Neural cell (in vitro differentiated cells): ENCODE data around the gene TOR4A. TPM values are rescaled to one million over a fixed set of nuclear protein-coding genes. Genes with fewer than 3 reads are reported as not detected.

ENCODE experiments used
- H2AFZ ChIP-seq: fragments of 200-600, 300-800 bp; sonication (generic), shearing (Covaris generic); 2 replicates; pipeline ENCODE4 v1.6.0; 2014; ENCODE audit warnings: low read depth, mild to moderate bottlenecking, antibody characterized with exemption, low read length, moderate library complexity
- H3F3A ChIP-seq: fragments of 200-600 bp; shearing (Covaris generic); 2 replicates; pipeline ENCODE4 v1.6.1; 2016; ENCODE audit warnings: mild to moderate bottlenecking, moderate library complexity, mixed read lengths, antibody characterized with exemption, low read length; ENCODE audit not compliant: insufficient read depth, poor library complexity, severe bottlenecking
- H3K27ac ChIP-seq: fragments of 200-600, 300-800 bp; sonication (generic), shearing (Covaris generic); 2 replicates; pipeline ENCODE4 v1.5.1; 2014; ENCODE audit warnings: mild to moderate bottlenecking, low read length, moderate library complexity
- H3K27me3 ChIP-seq: fragments of 300-800, 200-600 bp; sonication (generic), shearing (Covaris generic); 2 replicates; pipeline ENCODE4 v1.6.0; 2014; ENCODE audit warnings: mild to moderate bottlenecking, low read depth, low read length, moderate library complexity; ENCODE audit not compliant: insufficient read depth
- H3K36me3 ChIP-seq: fragments of 300-800, 200-600 bp; sonication (generic), shearing (Covaris generic); 2 replicates; pipeline ENCODE4 v1.5.1; 2014; ENCODE audit warnings: mild to moderate bottlenecking, antibody characterized with exemption, low read length, moderate library complexity; ENCODE audit not compliant: insufficient read depth
- H3K4me2 ChIP-seq: fragments of 300-800, 200-600 bp; sonication (generic), shearing (Covaris generic); 2 replicates; pipeline ENCODE4 v1.6.0; 2014; ENCODE audit warnings: mild to moderate bottlenecking, low read length
- H3K4me3 ChIP-seq: fragments of 300-800, 200-600 bp; sonication (generic), shearing (Covaris generic); 2 replicates; pipeline ENCODE4 v1.5.1; 2014; ENCODE audit warnings: mild to moderate bottlenecking, low read length, moderate library complexity
- H3K79me2 ChIP-seq: fragments of 200-600 bp; shearing (Covaris generic); replicated peaks from 2 replicates; pipeline ENCODE4 v1.6.0; 2014; ENCODE audit warnings: mild to moderate bottlenecking, low read length, moderate library complexity; ENCODE audit not compliant: insufficient read depth
- H3K9ac ChIP-seq: fragments of 300-800, 200-600 bp; sonication (generic), shearing (Covaris generic); 2 replicates; pipeline ENCODE4 v1.6.1; 2016; ENCODE audit warnings: mild to moderate bottlenecking, low read length, mixed read lengths
- H3K9me2 ChIP-seq: fragments of 200-600 bp; shearing (Covaris generic); 2 replicates; pipeline ENCODE4 v1.6.1; 2016; ENCODE audit warnings: mild to moderate bottlenecking, low read length, mixed read lengths; ENCODE audit not compliant: insufficient read depth
- H3K9me3 ChIP-seq: fragments of 200-600, 300-800 bp; sonication (generic), shearing (Covaris generic); 2 replicates; pipeline ENCODE4 v1.6.1; 2016; ENCODE audit warnings: mild to moderate bottlenecking, mixed run types, low read length, moderate library complexity, mixed read lengths
- H4K20me1 ChIP-seq: fragments of 200-600 bp; shearing (Covaris generic); 2 replicates; pipeline ENCODE4 v1.6.1; 2016; ENCODE audit warnings: mild to moderate bottlenecking, mixed run types; ENCODE audit not compliant: insufficient read depth
- CTCF ChIP-seq: fragments of 450-650 bp; IDR thresholded peaks from 2 replicates; pipeline ENCODE4 v1.5.1; 2014; ENCODE audit warnings: antibody characterized with exemption, mild to moderate bottlenecking, moderate library complexity; ENCODE audit not compliant: poor library complexity, severe bottlenecking
- EP300 ChIP-seq: fragments of 450-650 bp; conservative IDR thresholded peaks from 2 replicates; pipeline ENCODE4 v1.6.1; 2014; ENCODE audit warnings: antibody characterized with exemption, mild to moderate bottlenecking, moderate library complexity; ENCODE audit not compliant: poor library complexity, severe bottlenecking
- EZH2 ChIP-seq: fragments of 200-600, 300-800 bp; shearing (Covaris generic), sonication (generic); IDR thresholded peaks from 2 replicates; pipeline ENCODE4 v1.6.1; 2014; ENCODE audit warnings: antibody characterized with exemption, low read length, borderline replicate concordance, mild to moderate bottlenecking; ENCODE audit not compliant: insufficient read depth, poor library complexity, severe bottlenecking
- MXI1 ChIP-seq: fragments of 450-650 bp; conservative IDR thresholded peaks from 2 replicates; pipeline ENCODE4 v1.6.1; 2014; ENCODE audit warnings: antibody characterized with exemption, mild to moderate bottlenecking; ENCODE audit not compliant: poor library complexity, severe bottlenecking
- POLR2AphosphoS5 ChIP-seq: IDR thresholded peaks from 2 replicates; pipeline ENCODE4 v1.6.1; 2012
- RAD21 ChIP-seq: fragments of 450-650 bp; conservative IDR thresholded peaks from 2 replicates; pipeline ENCODE4 v1.6.1; 2014; ENCODE audit warnings: antibody characterized with exemption, mild to moderate bottlenecking, moderate library complexity
- SMC3 ChIP-seq: fragments of 450-650 bp; conservative IDR thresholded peaks from 2 replicates; pipeline ENCODE4 v1.6.1; 2014; ENCODE audit warnings: antibody characterized with exemption, mild to moderate bottlenecking, moderate library complexity; ENCODE audit not compliant: poor library complexity
- TAF1 ChIP-seq: IDR thresholded peaks from 2 replicates; pipeline ENCODE4 v1.6.1; 2012; ENCODE audit warnings: low read depth
- polyA plus RNA-seq: library from polyadenylated mRNA; depleted of rRNA; stranded (reverse); fragments of >200 nt; gene quantifications from 2 replicates; pipeline ENCODE4 v1.2.3, GENCODE V29; 2014
- TF ChIP-seq, protein P1 (sequence below): IDR thresholded peaks from 2 replicates; pipeline ENCODE4 v1.6.1; 2012; ENCODE audit warnings: borderline replicate concordance

The TOR4A gene
- polyA plus RNA-seq, 1 donor from 2014 or later = 0.50 TPM

DNA sequence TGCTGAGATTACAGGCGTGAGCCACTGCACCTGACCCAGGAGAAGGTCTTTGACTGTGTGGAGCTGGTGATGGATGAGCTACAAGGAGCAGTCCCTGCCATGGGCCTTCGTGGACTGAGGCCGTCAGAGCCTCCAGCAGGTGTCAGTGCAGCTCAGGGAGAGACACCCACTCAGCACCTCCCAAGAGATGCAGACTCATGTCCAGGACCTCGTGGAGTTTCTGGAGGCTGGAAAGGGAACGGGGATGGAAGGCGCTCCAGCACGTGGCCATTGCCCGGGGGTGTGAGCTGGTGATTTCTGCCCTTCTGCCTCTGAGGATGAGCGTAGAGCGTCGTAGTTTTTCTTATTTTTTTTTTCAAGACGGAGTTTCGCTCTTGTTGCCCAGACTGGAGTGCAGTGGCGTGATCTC lies 9.5 kb downstream of the TOR4A start:
- Histone ChIP-seq H3K36me3 (no peaks in the 10 kb centered on the region), H3K27me3 (no peaks in the 10 kb centered on the region), H3K9me2 (no peaks in the 10 kb centered on the region), H3K9me3 (no peaks in the 10 kb centered on the region), H4K20me1 (no peaks in the 10 kb centered on the region), H3K79me2 (no peaks in the 10 kb centered on the region), H3K9ac (no peak overlapping the region), H3K27ac (no peak overlapping the region), H3K4me3 (no peak overlapping the region), H3K4me2 (no peak overlapping the region), H3F3A (no peaks in the 10 kb centered on the region), H2AFZ (no peak overlapping the region)
- TF ChIP-seq CTCF (no peak), EZH2 (no peak), RAD21 (no peak)
- TF ChIP-seq, protein P1, sequence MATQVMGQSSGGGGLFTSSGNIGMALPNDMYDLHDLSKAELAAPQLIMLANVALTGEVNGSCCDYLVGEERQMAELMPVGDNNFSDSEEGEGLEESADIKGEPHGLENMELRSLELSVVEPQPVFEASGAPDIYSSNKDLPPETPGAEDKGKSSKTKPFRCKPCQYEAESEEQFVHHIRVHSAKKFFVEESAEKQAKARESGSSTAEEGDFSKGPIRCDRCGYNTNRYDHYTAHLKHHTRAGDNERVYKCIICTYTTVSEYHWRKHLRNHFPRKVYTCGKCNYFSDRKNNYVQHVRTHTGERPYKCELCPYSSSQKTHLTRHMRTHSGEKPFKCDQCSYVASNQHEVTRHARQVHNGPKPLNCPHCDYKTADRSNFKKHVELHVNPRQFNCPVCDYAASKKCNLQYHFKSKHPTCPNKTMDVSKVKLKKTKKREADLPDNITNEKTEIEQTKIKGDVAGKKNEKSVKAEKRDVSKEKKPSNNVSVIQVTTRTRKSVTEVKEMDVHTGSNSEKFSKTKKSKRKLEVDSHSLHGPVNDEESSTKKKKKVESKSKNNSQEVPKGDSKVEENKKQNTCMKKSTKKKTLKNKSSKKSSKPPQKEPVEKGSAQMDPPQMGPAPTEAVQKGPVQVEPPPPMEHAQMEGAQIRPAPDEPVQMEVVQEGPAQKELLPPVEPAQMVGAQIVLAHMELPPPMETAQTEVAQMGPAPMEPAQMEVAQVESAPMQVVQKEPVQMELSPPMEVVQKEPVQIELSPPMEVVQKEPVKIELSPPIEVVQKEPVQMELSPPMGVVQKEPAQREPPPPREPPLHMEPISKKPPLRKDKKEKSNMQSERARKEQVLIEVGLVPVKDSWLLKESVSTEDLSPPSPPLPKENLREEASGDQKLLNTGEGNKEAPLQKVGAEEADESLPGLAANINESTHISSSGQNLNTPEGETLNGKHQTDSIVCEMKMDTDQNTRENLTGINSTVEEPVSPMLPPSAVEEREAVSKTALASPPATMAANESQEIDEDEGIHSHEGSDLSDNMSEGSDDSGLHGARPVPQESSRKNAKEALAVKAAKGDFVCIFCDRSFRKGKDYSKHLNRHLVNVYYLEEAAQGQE = no peak

DNA sequence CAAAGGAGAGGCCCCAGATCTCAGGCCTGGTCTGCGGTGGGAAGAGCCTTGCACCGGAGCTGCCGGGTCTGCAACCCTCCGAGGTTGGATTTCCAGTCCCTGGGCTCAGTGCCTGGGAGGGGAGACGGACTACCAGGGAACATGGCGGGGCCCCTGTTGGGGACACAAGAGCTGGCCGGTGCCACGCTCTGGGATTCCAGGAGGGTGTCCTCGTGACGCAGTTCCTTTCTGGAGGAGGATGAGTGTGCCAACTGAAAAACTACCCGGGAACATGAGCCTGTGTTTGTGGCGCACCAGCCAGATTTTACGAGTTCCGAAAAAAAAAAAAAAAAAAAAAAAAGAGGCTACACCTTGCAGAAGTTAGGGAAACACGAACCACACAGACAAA lies 15.6 kb downstream of the TOR4A start:
- Histone ChIP-seq H4K20me1 (no peaks in the 10 kb centered on the region), H3K27ac (no peak overlapping the region), H3K9me3 (no peaks in the 10 kb centered on the region), H3K4me2 (no peak overlapping the region), H3K36me3 (no peaks in the 10 kb centered on the region), H3K9me2 (no peaks in the 10 kb centered on the region), H3K27me3 (no peaks in the 10 kb centered on the region), H2AFZ (no peak overlapping the region), H3F3A (no peaks in the 10 kb centered on the region), H3K4me3 (no peak overlapping the region), H3K9ac (no peak overlapping the region), H3K79me2 (no peaks in the 10 kb centered on the region)
- no peak for TF ChIP-seq TAF1
- no peak for TF ChIP-seq POLR2AphosphoS5
- TF ChIP-seq EP300 = no peak
- no peak for TF ChIP-seq CTCF
- no peak for TF ChIP-seq RAD21
- TF ChIP-seq MXI1 = no peak
- TF ChIP-seq EZH2 = no peak
- TF ChIP-seq, protein P1 = no peak
- TF ChIP-seq SMC3 = no peak
